GM12865 (cell line): ENCODE measurements around the gene SCNN1B.

Source experiments
- DNase-seq: peaks from one replicate; pipeline ENCODE4 v3.0.0; 2010; ENCODE audit warnings: low read depth
- H3K4me3 ChIP-seq: 2 replicates; pipeline ENCODE4 v1.5.1; 2011; ENCODE audit warnings: mild to moderate bottlenecking, low read depth, low read length, control low read depth
- TF ChIP-seq, protein P1 (sequence below): IDR thresholded peaks from 2 replicates; pipeline ENCODE4 v1.5.1; 2011; ENCODE audit warnings: low read length, control low read depth, low read depth, inconsistent platforms; ENCODE audit not compliant: insufficient read depth; ENCODE audit errors: missing control alignments

The SCNN1B gene

DNA sequence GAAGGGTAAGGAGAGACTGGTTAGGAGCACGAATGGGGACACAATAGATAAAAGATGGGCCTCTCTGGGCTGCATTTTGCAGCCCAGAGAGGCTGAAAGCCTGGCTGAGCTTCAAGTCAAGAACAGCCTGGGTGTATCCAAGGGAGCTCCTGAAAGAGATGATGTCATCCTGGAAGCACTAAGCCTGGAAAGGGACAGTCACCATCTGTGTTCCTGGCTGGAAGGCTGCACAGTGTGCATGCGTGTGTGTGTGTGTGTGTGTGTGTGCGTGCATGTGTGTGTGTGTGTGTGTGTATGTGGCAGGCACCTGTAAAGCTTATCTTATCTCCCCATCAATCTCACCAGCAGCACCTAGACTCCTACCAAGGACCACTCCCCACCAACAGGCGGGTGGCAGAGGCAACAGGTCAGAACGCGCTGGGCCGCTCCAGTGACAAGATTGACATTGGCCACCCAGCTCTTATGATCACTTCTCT, 106.8 kb downstream of the SCNN1B start:
- H3K4me3 ChIP-seq: no peak overlapping the region
- no peak for DNase-seq
- TF ChIP-seq, protein P1, sequence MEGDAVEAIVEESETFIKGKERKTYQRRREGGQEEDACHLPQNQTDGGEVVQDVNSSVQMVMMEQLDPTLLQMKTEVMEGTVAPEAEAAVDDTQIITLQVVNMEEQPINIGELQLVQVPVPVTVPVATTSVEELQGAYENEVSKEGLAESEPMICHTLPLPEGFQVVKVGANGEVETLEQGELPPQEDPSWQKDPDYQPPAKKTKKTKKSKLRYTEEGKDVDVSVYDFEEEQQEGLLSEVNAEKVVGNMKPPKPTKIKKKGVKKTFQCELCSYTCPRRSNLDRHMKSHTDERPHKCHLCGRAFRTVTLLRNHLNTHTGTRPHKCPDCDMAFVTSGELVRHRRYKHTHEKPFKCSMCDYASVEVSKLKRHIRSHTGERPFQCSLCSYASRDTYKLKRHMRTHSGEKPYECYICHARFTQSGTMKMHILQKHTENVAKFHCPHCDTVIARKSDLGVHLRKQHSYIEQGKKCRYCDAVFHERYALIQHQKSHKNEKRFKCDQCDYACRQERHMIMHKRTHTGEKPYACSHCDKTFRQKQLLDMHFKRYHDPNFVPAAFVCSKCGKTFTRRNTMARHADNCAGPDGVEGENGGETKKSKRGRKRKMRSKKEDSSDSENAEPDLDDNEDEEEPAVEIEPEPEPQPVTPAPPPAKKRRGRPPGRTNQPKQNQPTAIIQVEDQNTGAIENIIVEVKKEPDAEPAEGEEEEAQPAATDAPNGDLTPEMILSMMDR: no peak

GRCh38 chr16:23409522-23409921, 107.4 kb downstream of the SCNN1B start:
- TF ChIP-seq, protein P1: no peak

DNA sequence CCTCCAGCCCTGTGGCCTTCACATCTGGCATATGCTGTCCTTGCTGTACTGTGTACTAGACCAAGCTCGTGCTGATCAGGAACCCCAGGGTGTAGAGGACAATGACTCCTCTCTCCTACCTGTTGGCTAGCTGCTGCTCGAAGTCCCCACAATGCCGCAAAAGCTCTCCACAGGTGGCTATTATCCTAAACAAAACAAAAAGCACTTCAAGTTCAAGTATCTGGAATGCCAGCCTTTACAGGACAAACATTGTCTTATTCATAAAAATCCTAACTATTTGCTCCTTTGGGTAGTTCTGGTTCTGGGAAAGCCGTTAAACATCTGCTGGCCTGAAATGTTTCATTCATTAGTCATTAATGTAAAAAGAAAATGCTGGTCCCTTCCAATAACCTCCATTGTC, 108.1 kb downstream of the SCNN1B start:
- TF ChIP-seq, protein P1: no peak
- H3K4me3 ChIP-seq: no peak overlapping the region
- no peak for DNase-seq

More at GRCh38 chr16:23409522-23409921, 107.4 kb downstream of the SCNN1B start:
- DNase-seq: no peak
- H3K4me3 ChIP-seq: no peak overlapping the region

GRCh38 chr16:23414731-23415130, 112.6 kb downstream of the SCNN1B start:
- H3K4me3 ChIP-seq: no peak overlapping the region
- TF ChIP-seq, protein P1: no peak
- no peak for DNase-seq

GRCh38 chr16:23416816-23417215, 114.7 kb downstream of the SCNN1B start:
- TF ChIP-seq, protein P1: no peak
- DNase-seq: no peak
- H3K4me3 ChIP-seq: no peak overlapping the region

- H3K4me3 ChIP-seq: no peak overlapping the region
- TF ChIP-seq, protein P1: no peak
- no peak for DNase-seq
These were observed 117.9 kb downstream of the SCNN1B start for GRCh38 chr16:23420011-23420410.

- TF ChIP-seq, protein P1: no peak
- DNase-seq: no peak
- H3K4me3 ChIP-seq: no peak overlapping the region
These were observed 121.5 kb downstream of the SCNN1B start for GRCh38 chr16:23423496-23424049.
